SK-N-MC (cell line): ENCODE results near the gene CD63.

Experiments used
- EZH2 ChIP-seq: fragments of 200-600 bp; sonication (generic); IDR thresholded peaks from one replicate; pipeline ENCODE4 v1.6.1; 2017; ENCODE audit warnings: antibody characterized with exemption
- FOXP2 ChIP-seq: optimal IDR thresholded peaks from 2 replicates; pipeline ENCODE3; 2011; ENCODE audit warnings: mild to moderate bottlenecking, moderate library complexity; ENCODE audit not compliant: insufficient read depth; ENCODE audit errors: extremely low read length, control extremely low read depth
- POLR2AphosphoS5 ChIP-seq: IDR thresholded peaks from 2 replicates; pipeline ENCODE4 v1.6.1; 2012; ENCODE audit warnings: mild to moderate bottlenecking, low read depth, low read length, borderline replicate concordance

DNA sequence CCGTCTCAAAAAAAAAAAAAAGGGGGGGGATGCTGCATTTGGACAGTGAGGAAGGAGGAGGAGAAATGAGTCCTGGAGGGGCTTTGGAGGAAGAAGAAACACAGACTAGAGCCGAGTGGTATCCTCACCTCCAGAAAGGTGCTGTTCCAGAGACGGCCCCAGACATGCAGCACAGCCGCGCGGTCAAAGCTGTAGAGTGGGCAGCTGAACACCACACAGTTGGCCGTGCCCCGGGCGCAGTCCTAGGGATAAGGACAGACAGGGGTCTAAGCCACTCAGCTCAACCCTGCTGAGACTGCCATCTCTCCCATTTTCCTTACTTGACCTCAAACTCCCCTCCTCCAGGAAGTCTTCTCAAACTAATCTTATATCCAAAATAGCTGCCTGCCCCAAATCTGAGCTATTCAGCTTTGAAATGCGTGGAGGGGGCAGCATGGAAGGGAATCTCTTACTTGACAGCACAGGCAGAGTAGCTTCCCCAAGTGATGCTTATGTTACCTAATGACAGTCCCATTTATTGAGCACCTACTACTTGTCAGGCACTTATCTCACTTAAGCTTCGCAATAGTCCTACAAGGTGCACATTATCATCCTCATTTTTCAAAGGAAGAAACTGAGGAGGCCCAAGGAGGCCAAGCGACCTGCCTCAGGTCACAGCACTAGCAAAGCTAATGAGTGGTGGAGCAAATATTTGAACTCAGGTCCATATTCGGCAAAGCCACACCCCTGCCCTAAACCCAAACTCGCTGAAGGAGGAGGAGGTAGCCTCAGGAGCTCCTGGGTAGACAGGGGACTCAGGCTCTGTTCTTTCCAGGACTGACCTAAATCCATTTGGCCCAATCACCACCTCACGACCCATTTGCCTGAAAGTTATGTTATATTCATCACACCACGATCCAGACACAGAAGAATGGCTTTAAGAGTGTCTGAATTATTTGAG, 39.8 kb downstream of the CD63 start:
- no peak for TF ChIP-seq EZH2
- no peak for TF ChIP-seq POLR2AphosphoS5
- TF ChIP-seq FOXP2, result no peak
